Endodermal cell (in vitro differentiated cells): ENCODE data around the gene ZNF71. TPM values are rescaled to one million over a fixed set of nuclear protein-coding genes. Genes with fewer than 3 reads are reported as not detected.

ENCODE experiments used
- DNase-seq: peaks from one replicate; pipeline ENCODE4 v3.0.0-alpha.2; 2017
- H3K27ac ChIP-seq: 2 replicates; pipeline ENCODE4 v1.5.1; 2013; ENCODE audit warnings: mild to moderate bottlenecking, low read depth, low read length, moderate library complexity
- H3K27me3 ChIP-seq: 2 replicates; pipeline ENCODE4 v1.6.1; 2013; ENCODE audit warnings: mild to moderate bottlenecking, low read length, moderate library complexity; ENCODE audit not compliant: insufficient read depth, control insufficient read depth, poor library complexity, severe bottlenecking
- H3K36me3 ChIP-seq: 2 replicates; pipeline ENCODE4 v1.7.0; 2013; ENCODE audit warnings: mild to moderate bottlenecking, low read length, moderate library complexity; ENCODE audit not compliant: control insufficient read depth, insufficient read depth
- H3K4me1 ChIP-seq: one replicate; pipeline ENCODE4 v1.7.0; 2013; ENCODE audit warnings: low read length; ENCODE audit not compliant: control insufficient read depth, insufficient read depth
- H3K4me3 ChIP-seq: 2 replicates; pipeline ENCODE4 v1.5.1; 2013; ENCODE audit warnings: mild to moderate bottlenecking, low read length, moderate library complexity
- H3K9ac ChIP-seq: 2 replicates; pipeline ENCODE4 v1.6.1; 2013; ENCODE audit warnings: mild to moderate bottlenecking, low read length, moderate library complexity; ENCODE audit not compliant: poor library complexity, severe bottlenecking; ENCODE audit errors: extremely low read depth
- H3K9me3 ChIP-seq: 2 replicates; pipeline ENCODE4 v1.6.1; 2013; ENCODE audit warnings: mild to moderate bottlenecking, low read length, moderate library complexity; ENCODE audit not compliant: control insufficient read depth
- H3K27ac Mint-ChIP-seq: 2 replicates; pipeline ENCODE4 v1.8.0; 2020; ENCODE audit warnings: mixed read lengths
- H3K27me3 Mint-ChIP-seq: 2 replicates; pipeline ENCODE4 v1.8.0; 2021; ENCODE audit warnings: mild to moderate bottlenecking, mixed read lengths; ENCODE audit not compliant: insufficient read depth
- H3K36me3 Mint-ChIP-seq: 2 replicates; pipeline ENCODE4 v1.8.0; 2020; ENCODE audit warnings: low read depth, mixed read lengths
- H3K4me1 Mint-ChIP-seq: 2 replicates; pipeline ENCODE4 v1.8.0; 2020; ENCODE audit warnings: mixed read lengths
- H3K4me3 Mint-ChIP-seq: 2 replicates; pipeline ENCODE4 v1.8.0; 2020; ENCODE audit warnings: mild to moderate bottlenecking, moderate library complexity, mixed read lengths
- H3K9me3 Mint-ChIP-seq: 2 replicates; pipeline ENCODE4 v1.8.0; 2020; ENCODE audit warnings: mild to moderate bottlenecking, mixed read lengths
- CTCF ChIP-seq: fragments of 200-600 bp; sonication (generic); conservative IDR thresholded peaks from 2 replicates; pipeline ENCODE4 v1.5.0; 2021; ENCODE audit warnings: antibody characterized with exemption, mild to moderate bottlenecking
- WGBS, 2 experiments: methylation state at CpG; one replicate each; pipeline versions ENCODE4 v1.1.5 to v1.1.7; 2013; ENCODE audit warnings: missing lambda C conversion rate in 2 of 2, mixed read lengths in 1 of 2; ENCODE audit not compliant: insufficient coverage in 1 of 2, insufficient read length in 1 of 2; 5-methylcytosine and 5-hydroxymethylcytosine counted together
- total RNA-seq, 2 donors: library from RNA; stranded (reverse); fragmentation: NEBNext Ultra II Directional in 1 of 2; extraction: Animal tissue kit (Norgen Biotek cat#: 25700) in 1 of 2; gene quantifications; 2 replicates in 1 of 2; 3 replicates in 1 of 2; pipeline ENCODE4 v1.2.1, GENCODE V29; 2021

The ZNF71 gene
- total RNA-seq, 2 donors from 2014 or later, result 8.8 to 9.1 TPM

GRCh38 chr19:56660381-56661107 is 65.4 kb downstream of the ZNF71 start:
- no peaks in the 10 kb centered on the region for H3K27me3 ChIP-seq
- no peaks in the 10 kb centered on the region for H3K4me1 ChIP-seq
- H3K36me3 ChIP-seq, result no peaks in the 10 kb centered on the region
- 86% methylated on average over 19 to 32 of the region's 32 CpGs for WGBS, 2 experiments
- Mint-ChIP-seq H3K27me3 (no peaks in the 10 kb centered on the region), H3K27ac (no peak overlapping the region), H3K9me3 (peaks cover 85% of the 10 kb centered on the region), H3K36me3 (no peaks in the 10 kb centered on the region), H3K4me3 (no peak overlapping the region), H3K4me1 (no peaks in the 10 kb centered on the region)
- H3K4me3 ChIP-seq, result no peak overlapping the region
- DNase-seq, result no peak
- no peak overlapping the region for H3K9ac ChIP-seq
- peaks cover 34% of the 10 kb centered on the region for H3K9me3 ChIP-seq
- TF ChIP-seq CTCF, result no peak
- no peak overlapping the region for H3K27ac ChIP-seq

DNA sequence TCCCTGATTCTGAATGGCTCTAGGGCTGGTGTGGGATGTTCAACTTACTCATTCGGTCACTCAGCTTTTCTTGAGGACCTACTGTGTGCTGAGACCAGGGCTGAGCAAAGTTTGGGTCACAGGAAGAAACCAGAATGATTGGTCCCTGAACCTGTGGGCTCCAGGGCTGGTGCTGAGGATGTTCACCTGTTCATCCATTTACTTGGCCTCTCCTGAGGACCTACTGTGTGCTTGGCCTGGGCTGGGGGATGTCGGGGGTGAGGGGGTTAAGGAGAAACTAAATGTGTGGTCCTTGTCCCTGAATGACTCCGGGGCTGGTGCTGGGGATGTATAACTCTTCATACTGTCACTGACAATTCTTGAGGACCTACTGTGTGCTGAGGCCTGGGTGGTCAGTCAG is 66.1 kb downstream of the ZNF71 start:
- H3K4me1 ChIP-seq, result no peaks in the 10 kb centered on the region
- no peak for DNase-seq
- Mint-ChIP-seq H3K4me1 (no peaks in the 10 kb centered on the region), H3K27me3 (no peaks in the 10 kb centered on the region), H3K4me3 (no peak overlapping the region), H3K36me3 (no peaks in the 10 kb centered on the region), H3K9me3 (peaks cover 85% of the 10 kb centered on the region), H3K27ac (no peak overlapping the region)
- H3K27me3 ChIP-seq, result no peaks in the 10 kb centered on the region
- H3K9ac ChIP-seq, result no peak overlapping the region
- WGBS, 2 experiments, result 71 to 80% methylated on average over 1 to 3 of the region's 3 CpGs
- peaks cover 36% of the 10 kb centered on the region for H3K9me3 ChIP-seq
- H3K4me3 ChIP-seq, result no peak overlapping the region
- H3K27ac ChIP-seq, result no peak overlapping the region
- H3K36me3 ChIP-seq, result no peaks in the 10 kb centered on the region
- TF ChIP-seq CTCF, result no peak

- H3K27ac ChIP-seq, result no peak overlapping the region
- H3K9ac ChIP-seq, result no peak overlapping the region
- no peak overlapping the region for H3K4me3 ChIP-seq
- H3K27me3 ChIP-seq, result no peaks in the 10 kb centered on the region
- no peaks in the 10 kb centered on the region for H3K4me1 Mint-ChIP-seq
- no peak for TF ChIP-seq CTCF
- no peak overlapping the region for H3K27ac Mint-ChIP-seq
- no peaks in the 10 kb centered on the region for H3K4me1 ChIP-seq
- H3K36me3 Mint-ChIP-seq, result no peaks in the 10 kb centered on the region
- 91 to 92% methylated on average over 46 to 60 of the region's 60 CpGs for WGBS, 2 experiments
- no peaks in the 10 kb centered on the region for H3K36me3 ChIP-seq
- H3K9me3 ChIP-seq, result peaks cover 28% of the 10 kb centered on the region
- no peak for DNase-seq
- no peaks in the 10 kb centered on the region for H3K27me3 Mint-ChIP-seq
- peaks cover 96% of the 10 kb centered on the region for H3K9me3 Mint-ChIP-seq
- H3K4me3 Mint-ChIP-seq, result no peak overlapping the region
Observed at GRCh38 chr19:56663931-56664500, 68.9 kb downstream of the ZNF71 start.
